ENCODE results near the gene ZNF526.

DNA sequence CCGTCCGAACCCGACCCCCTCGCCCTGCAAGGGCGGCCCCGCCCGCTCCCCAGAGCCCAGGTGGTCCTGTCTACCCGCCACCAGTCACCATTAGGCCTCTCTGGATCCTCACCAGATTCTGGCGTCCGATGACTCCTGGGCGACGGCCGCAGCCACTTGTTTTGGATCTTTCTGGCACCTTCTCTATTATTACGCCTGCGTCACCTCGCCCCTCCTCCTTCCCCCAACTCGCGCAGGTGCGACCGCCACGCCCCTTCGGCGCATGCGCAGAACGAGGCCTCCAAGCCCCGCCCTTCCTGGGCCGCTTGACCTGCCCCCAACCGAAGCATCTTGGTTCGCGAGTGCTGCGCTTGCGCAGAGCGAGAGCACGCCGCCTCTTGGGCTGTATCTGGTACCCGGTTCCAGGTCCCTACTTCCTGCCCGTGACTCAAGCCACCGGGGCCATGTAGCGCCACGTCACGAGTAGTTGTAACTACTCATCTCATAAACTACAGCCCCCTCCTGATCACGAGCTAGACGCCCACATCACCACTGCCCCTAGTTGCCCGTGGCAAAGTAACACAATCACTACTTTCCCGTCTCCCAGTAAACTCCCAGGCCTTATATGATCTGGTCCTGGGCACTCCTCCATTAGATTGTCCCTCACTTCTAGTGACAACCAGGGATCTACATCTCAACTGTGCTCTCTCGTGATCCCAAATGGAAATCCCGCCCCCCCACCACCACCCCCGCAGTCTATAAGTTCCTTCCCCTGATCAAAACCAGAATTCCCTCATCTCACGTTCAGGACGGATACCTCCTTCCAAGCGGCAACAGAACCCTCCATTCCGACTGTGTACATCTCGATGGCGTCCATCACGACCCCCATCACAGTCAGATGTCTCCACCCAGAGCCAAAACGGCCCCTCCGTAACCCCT is 2.3 kb upstream of the ZNF526 start, which contains the start of gene DEDD2:
- TF ChIP-seq POLR2A (IDR thresholded peaks at IDR 0.05; ENCODE audit: low read depth, low read length) (peak; percentile 48; the same call in 1 of the 2 replicates), TAF1 (IDR thresholded peaks at IDR 0.05; ENCODE audit: borderline replicate concordance, low read depth, low read length) (no peak)
